Suprapubic skin (tissue), 4 donors: Measurements from ENCODE around the gene CALCOCO1. TPM values are rescaled to one million over a fixed set of nuclear protein-coding genes. Genes with fewer than 3 reads are reported as not detected.
"Not testable (repeated sequence)": the region's sequence is repeated elsewhere in the genome, so short reads cannot be mapped to it uniquely, and the experiment has no call there.

ENCODE experiments used
- DNase-seq, 2 donors: peaks; one replicate each; pipeline ENCODE4 v3.0.0-alpha.2; 2019; ENCODE audit warnings: low spot score in 2 of 2
- H3K27ac ChIP-seq: fragments of 200-600 bp; sonication (generic); one replicate; pipeline ENCODE4 v1.5.1; 2019
- H3K27me3 ChIP-seq: fragments of 200-600 bp; sonication (generic); one replicate; pipeline ENCODE4 v1.5.1; 2019
- H3K36me3 ChIP-seq: fragments of 200-600 bp; sonication (generic); one replicate; pipeline ENCODE4 v1.5.1; 2019
- H3K4me1 ChIP-seq: fragments of 200-600 bp; sonication (generic); one replicate; pipeline ENCODE4 v1.5.1; 2019
- H3K4me3 ChIP-seq: fragments of 200-600 bp; sonication (generic); one replicate; pipeline ENCODE4 v1.5.1; 2019; ENCODE audit warnings: mild to moderate bottlenecking
- H3K9me3 ChIP-seq: fragments of 200-600 bp; sonication (generic); one replicate; pipeline ENCODE4 v1.5.1; 2019
- EP300 ChIP-seq: sonication (generic); formaldehyde crosslinking; IDR thresholded peaks from one replicate; pipeline ENCODE4 v1.6.1; 2017; ENCODE audit warnings: antibody characterized with exemption
- POLR2A ChIP-seq, 2 donors: fragments of 450-650 bp; IDR thresholded peaks; one replicate each; pipeline ENCODE4 v1.6.1; 2017; ENCODE audit warnings: antibody characterized with exemption in 2 of 2, mild to moderate bottlenecking in 2 of 2, moderate library complexity in 2 of 2
- POLR2AphosphoS5 ChIP-seq, 3 donors: sonication (generic); formaldehyde crosslinking; IDR thresholded peaks; one replicate each; pipeline ENCODE4 v1.6.1; 2017; ENCODE audit warnings: antibody characterized with exemption in 3 of 3
- WGBS: methylation state at CpG from one replicate; pipeline ENCODE4 v1.1.5; 2018; 5-methylcytosine and 5-hydroxymethylcytosine counted together
- total RNA-seq, 4 donors: library from RNA; depleted of rRNA; stranded (reverse); fragments of >200 nt; gene quantifications; one replicate each; pipeline ENCODE4 v1.1.0, GENCODE V29; 2016
- TF ChIP-seq, protein P1 (sequence below), 2 donors: fragments of 200-600 bp in 1 of 2; fragments of 450-650 bp in 1 of 2; sonication (generic) in 1 of 2; IDR thresholded peaks; one replicate each; pipeline ENCODE4 v1.5.1; 2016 to 2019; ENCODE audit warnings: antibody characterized with exemption in 2 of 2, mild to moderate bottlenecking in 1 of 2, moderate library complexity in 1 of 2

Gene CALCOCO1
- total RNA-seq, 4 donors from 2014 or later, result 287 to 729 (median 317) TPM

GRCh38 chr12:53768976-53769375 is 41.7 kb upstream of the CALCOCO1 start:
- WGBS, result 70% methylated on average over 5 of the region's 5 CpGs
- no peak overlapping the region for H3K27ac ChIP-seq
- TF ChIP-seq EP300 (no peak), POLR2AphosphoS5 (IDR thresholded peaks at IDR 0.05) (no peak)
- TF ChIP-seq, protein P1, sequence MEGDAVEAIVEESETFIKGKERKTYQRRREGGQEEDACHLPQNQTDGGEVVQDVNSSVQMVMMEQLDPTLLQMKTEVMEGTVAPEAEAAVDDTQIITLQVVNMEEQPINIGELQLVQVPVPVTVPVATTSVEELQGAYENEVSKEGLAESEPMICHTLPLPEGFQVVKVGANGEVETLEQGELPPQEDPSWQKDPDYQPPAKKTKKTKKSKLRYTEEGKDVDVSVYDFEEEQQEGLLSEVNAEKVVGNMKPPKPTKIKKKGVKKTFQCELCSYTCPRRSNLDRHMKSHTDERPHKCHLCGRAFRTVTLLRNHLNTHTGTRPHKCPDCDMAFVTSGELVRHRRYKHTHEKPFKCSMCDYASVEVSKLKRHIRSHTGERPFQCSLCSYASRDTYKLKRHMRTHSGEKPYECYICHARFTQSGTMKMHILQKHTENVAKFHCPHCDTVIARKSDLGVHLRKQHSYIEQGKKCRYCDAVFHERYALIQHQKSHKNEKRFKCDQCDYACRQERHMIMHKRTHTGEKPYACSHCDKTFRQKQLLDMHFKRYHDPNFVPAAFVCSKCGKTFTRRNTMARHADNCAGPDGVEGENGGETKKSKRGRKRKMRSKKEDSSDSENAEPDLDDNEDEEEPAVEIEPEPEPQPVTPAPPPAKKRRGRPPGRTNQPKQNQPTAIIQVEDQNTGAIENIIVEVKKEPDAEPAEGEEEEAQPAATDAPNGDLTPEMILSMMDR (IDR thresholded peaks at IDR 0.05), result no peak

GRCh38 chr12:53766881-53767280 is 39.6 kb upstream of the CALCOCO1 start:
- WGBS, result 92% methylated on average over 3 of the region's 3 CpGs
- Histone ChIP-seq H3K9me3 (no peaks in the 10 kb centered on the region), H3K4me1 (peaks cover 5% of the 10 kb centered on the region), H3K27ac (no peak overlapping the region), H3K36me3 (no peaks in the 10 kb centered on the region), H3K27me3 (peaks cover 27% of the 10 kb centered on the region), H3K4me3 (no peak overlapping the region)
- no peak for TF ChIP-seq POLR2AphosphoS5 (IDR thresholded peaks at IDR 0.05)
- TF ChIP-seq POLR2A (IDR thresholded peaks at IDR 0.05), result no peak
- no peak for TF ChIP-seq EP300
- DNase-seq, result no peak

More at GRCh38 chr12:53768976-53769375, 41.7 kb upstream of the CALCOCO1 start:
- Histone ChIP-seq H3K9me3 (no peaks in the 10 kb centered on the region), H3K36me3 (no peaks in the 10 kb centered on the region), H3K27me3 (peaks cover 13% of the 10 kb centered on the region), H3K4me1 (peaks cover 5% of the 10 kb centered on the region), H3K4me3 (no peak overlapping the region)
- no peak for DNase-seq

GRCh38 chr12:53765891-53766290 is 38.6 kb upstream of the CALCOCO1 start:
- DNase-seq, result no peak
- H3K27me3 ChIP-seq, result peaks cover 37% of the 10 kb centered on the region
- H3K4me3 ChIP-seq, result no peak overlapping the region
- H3K36me3 ChIP-seq, result no peaks in the 10 kb centered on the region
- peaks cover 5% of the 10 kb centered on the region for H3K4me1 ChIP-seq
- TF ChIP-seq, protein P1 (IDR thresholded peaks at IDR 0.05), result no peak
- TF ChIP-seq POLR2AphosphoS5 (IDR thresholded peaks at IDR 0.05), result no peak
- no peak for TF ChIP-seq POLR2A (IDR thresholded peaks at IDR 0.05)
- no peak for TF ChIP-seq EP300
- 90% methylated on average over 2 of the region's 2 CpGs for WGBS
- no peak overlapping the region for H3K27ac ChIP-seq
- H3K9me3 ChIP-seq, result no peaks in the 10 kb centered on the region

DNA sequence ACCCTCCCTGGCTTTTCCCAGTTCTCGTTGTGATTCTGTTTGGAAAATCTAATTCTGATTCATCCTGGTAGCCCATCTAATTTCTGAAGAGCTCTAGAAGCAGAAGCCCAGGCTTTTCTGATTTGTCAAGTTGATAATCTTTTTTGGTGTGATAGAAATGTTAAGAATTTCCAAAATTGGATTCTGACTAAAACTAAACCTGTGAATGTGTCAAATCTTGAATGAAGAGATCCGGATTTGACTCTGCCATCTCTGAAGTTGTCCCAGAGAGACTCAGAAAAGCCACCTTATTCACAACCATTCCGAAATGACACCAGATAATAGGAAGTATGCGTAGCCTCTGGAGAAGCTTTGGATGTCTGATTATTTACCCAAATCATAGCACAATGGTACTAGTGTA is 37.4 kb upstream of the CALCOCO1 start:
- H3K36me3 ChIP-seq, result no peaks in the 10 kb centered on the region
- no peak overlapping the region for H3K27ac ChIP-seq
- TF ChIP-seq EP300, result no peak
- TF ChIP-seq, protein P1 (IDR thresholded peaks at IDR 0.05), result no peak
- no peak for TF ChIP-seq POLR2A (IDR thresholded peaks at IDR 0.05)
- no peak for TF ChIP-seq POLR2AphosphoS5 (IDR thresholded peaks at IDR 0.05)
- H3K4me3 ChIP-seq, result no peak overlapping the region
- H3K4me1 ChIP-seq, result no peaks in the 10 kb centered on the region
- DNase-seq, result no peak
- H3K9me3 ChIP-seq, result no peaks in the 10 kb centered on the region
- WGBS, result 88% methylated on average over 4 of the region's 4 CpGs
- peaks cover 49% of the 10 kb centered on the region for H3K27me3 ChIP-seq

DNA sequence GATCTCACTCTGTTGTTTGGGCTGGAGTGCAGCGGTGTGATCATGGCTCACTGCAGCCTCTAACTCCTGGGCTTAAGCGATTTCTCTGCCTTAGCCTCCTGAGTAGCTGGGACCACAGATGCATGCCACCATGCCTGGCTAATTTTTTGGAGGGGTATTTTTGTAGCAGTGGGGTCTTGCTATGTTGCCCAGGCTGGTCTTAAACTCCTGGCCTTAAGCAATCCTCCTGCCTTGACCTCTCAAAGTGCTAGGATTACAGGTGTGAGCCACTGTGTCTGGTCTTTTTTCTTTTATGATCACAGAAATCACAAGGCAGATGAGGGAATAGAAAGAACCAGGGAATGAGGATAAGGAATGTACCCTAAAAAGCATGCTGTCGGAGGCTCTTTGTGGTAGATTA is 35.5 kb upstream of the CALCOCO1 start:
- H3K9me3 ChIP-seq, H3K36me3 ChIP-seq, DNase-seq, H3K27ac ChIP-seq, H3K4me3 ChIP-seq, H3K4me1 ChIP-seq: not testable (repeated sequence)
- WGBS, result 100% methylated on average over 3 of the region's 3 CpGs
- H3K27me3 ChIP-seq, result peaks cover 62% of the 10 kb centered on the region

DNA sequence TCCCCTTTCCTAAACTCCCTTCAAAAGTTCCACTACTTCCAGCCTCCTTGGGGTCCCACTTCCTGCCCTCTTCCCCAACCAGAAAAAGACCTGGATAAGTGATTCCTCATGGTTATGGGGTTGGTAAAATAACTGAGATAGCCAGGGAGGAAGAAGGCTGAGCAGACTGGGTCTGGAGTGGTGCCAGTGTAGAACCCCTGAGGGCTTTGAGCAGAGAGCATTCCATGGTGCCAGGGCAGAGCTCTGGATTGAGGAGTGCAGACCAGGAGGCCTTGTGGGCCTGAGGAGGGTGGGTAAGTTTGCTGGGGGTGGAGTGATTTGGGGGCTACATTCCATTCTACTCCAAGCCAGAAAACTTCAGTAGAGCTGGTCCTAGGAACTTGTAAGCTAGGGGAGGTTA is 34.1 kb upstream of the CALCOCO1 start:
- no peak for TF ChIP-seq POLR2A (IDR thresholded peaks at IDR 0.05)
- TF ChIP-seq POLR2AphosphoS5 (IDR thresholded peaks at IDR 0.05), result no peak
- TF ChIP-seq EP300, result no peak
- TF ChIP-seq, protein P1 (IDR thresholded peaks at IDR 0.05), result no peak
- Histone ChIP-seq H3K4me1 (peaks cover 6% of the 10 kb centered on the region), H3K27me3 (peaks cover 58% of the 10 kb centered on the region), H3K27ac (no peak overlapping the region), H3K9me3 (no peaks in the 10 kb centered on the region), H3K36me3 (no peaks in the 10 kb centered on the region), H3K4me3 (no peak overlapping the region)
- DNase-seq, result no peak
